Esophagus squamous epithelium (tissue), 5 donors: ENCODE measurements around the gene SPATA18. TPM values are rescaled to one million over a fixed set of nuclear protein-coding genes. Genes with fewer than 3 reads are reported as not detected.

Experiments
- DNase-seq: peaks from one replicate; lab custom pipeline; 2025; lab: John Stamatoyannopoulos, UW
- H3K27ac ChIP-seq, 4 donors: fragments of 200-600 bp; sonication (generic); one replicate each; pipeline ENCODE4 v1.5.1; 2016 to 2019; ENCODE audit warnings: mild to moderate bottlenecking in 1 of 4
- H3K27me3 ChIP-seq, 4 donors: fragments of 200-600 bp; sonication (generic); 1 replicate in 3 of 4; 2 replicates in 1 of 4; pipeline versions ENCODE4 v1.5.1 to v1.6.0; 2017 to 2021; ENCODE audit warnings: antibody characterized with exemption in 1 of 4
- H3K36me3 ChIP-seq, 3 donors: fragments of 200-600 bp; sonication (generic); one replicate each; pipeline ENCODE4 v1.5.1; 2016 to 2019
- H3K4me1 ChIP-seq, 3 donors: fragments of 200-600 bp; sonication (generic); one replicate each; pipeline ENCODE4 v1.5.1; 2017 to 2019
- H3K4me3 ChIP-seq, 4 donors: fragments of 200-600 bp; sonication (generic); 1 replicate in 3 of 4; 2 replicates in 1 of 4; pipeline ENCODE4 v1.5.1; 2016 to 2019; ENCODE audit warnings: mild to moderate bottlenecking in 2 of 4, moderate library complexity in 1 of 4
- H3K9me3 ChIP-seq, 3 donors: fragments of 200-600 bp; sonication (generic); one replicate each; pipeline ENCODE4 v1.5.1; 2016 to 2019
- POLR2A ChIP-seq, 4 donors: fragments of 450-650 bp; IDR thresholded peaks; one replicate each; pipeline ENCODE4 v1.6.1; 2017; ENCODE audit warnings: antibody characterized with exemption in 4 of 4, mild to moderate bottlenecking in 4 of 4, moderate library complexity in 3 of 4
- WGBS, 2 donors: methylation state at CpG; one replicate each; pipeline ENCODE4 v1.1.5; 2018; 5-methylcytosine and 5-hydroxymethylcytosine counted together
- intact Hi-C: fragments of 100-400 bp; cut with DNase I; formaldehyde crosslinking; loops from one replicate; pipeline ENCODE4 v1.15.0; 2022
- total RNA-seq, 4 donors: library from RNA; depleted of rRNA; stranded (reverse); fragments of >200 nt; gene quantifications; one replicate each; pipeline ENCODE4 v1.1.0, GENCODE V29; 2016
- TF ChIP-seq, protein P1 (sequence below), 6 experiments: fragments of 450-650 bp in 4 of 6; fragments of 200-600 bp in 2 of 6; sonication (generic) in 2 of 6; IDR thresholded peaks; one replicate each; pipeline ENCODE4 v1.5.1; 2016 to 2019; ENCODE audit warnings: antibody characterized with exemption in 6 of 6, mild to moderate bottlenecking in 4 of 6, moderate library complexity in 4 of 6
- donor health status: DM: yes; HTN: yes; CAD: no.

SPATA18 gene
- total RNA-seq, 4 donors from 2014 or later: 5.4 to 6.9 (median 6.0) TPM

DNA sequence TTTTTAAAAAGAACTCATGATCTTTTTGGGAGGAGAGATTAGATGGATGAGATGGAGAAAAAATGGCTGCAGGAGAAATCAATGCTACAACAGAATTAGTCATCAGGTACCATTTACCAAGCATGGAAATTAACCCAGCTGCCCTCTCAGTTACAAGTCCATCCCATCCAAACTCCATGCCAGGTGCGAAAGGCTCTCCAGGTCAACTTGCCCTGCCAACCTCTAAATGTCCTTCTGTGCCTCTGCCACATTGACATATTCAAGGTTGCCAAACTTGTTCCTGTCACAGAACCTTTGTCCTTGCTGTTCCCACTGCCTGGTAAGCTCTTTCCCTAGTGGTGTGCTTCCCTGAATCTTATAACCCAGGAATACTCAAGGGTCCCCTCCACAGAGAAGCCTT is 7.2 kb downstream of the SPATA18 start:
- TF ChIP-seq, protein P1, sequence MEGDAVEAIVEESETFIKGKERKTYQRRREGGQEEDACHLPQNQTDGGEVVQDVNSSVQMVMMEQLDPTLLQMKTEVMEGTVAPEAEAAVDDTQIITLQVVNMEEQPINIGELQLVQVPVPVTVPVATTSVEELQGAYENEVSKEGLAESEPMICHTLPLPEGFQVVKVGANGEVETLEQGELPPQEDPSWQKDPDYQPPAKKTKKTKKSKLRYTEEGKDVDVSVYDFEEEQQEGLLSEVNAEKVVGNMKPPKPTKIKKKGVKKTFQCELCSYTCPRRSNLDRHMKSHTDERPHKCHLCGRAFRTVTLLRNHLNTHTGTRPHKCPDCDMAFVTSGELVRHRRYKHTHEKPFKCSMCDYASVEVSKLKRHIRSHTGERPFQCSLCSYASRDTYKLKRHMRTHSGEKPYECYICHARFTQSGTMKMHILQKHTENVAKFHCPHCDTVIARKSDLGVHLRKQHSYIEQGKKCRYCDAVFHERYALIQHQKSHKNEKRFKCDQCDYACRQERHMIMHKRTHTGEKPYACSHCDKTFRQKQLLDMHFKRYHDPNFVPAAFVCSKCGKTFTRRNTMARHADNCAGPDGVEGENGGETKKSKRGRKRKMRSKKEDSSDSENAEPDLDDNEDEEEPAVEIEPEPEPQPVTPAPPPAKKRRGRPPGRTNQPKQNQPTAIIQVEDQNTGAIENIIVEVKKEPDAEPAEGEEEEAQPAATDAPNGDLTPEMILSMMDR (IDR thresholded peaks at IDR 0.05): no peak
- no peak for TF ChIP-seq POLR2A (IDR thresholded peaks at IDR 0.05)
- Histone ChIP-seq H3K4me3 (no peak overlapping the region), H3K27me3 (peaks cover 0 to 15% (median 0%) of the 10 kb centered on the region in 4 donors), H3K9me3 (no peaks in the 10 kb centered on the region), H3K36me3 (no peaks in the 10 kb centered on the region), H3K4me1 (peaks cover 13 to 33% (median 14%) of the 10 kb centered on the region in 3 donors), H3K27ac (peak overlapping the region in 1 of 4 donors; percentile 44)
- intact Hi-C loops: no loop called here
- DNase-seq: no peak
- 82 to 95% methylated on average over 1 of the region's 1 CpG for WGBS, 2 donors

DNA sequence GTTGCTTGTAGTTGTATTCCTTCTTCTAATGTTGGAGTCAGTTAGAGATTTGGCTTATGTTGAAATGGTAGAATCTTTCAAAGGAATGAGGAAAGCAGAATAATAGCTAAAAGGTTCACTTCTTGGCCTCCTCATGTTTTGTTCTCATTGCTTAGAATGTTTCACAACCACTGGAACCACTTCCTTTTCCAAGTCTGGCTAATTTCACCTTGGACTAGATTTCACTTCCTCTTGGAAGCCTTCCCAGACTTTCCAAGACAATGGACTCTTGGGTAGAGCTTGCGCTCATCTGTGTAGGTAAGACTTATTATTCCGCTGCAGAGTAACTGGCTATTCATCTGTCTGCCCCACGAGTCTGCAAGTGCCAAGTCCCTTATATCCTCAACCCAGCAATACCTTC is 8.3 kb downstream of the SPATA18 start:
- peaks cover 13 to 33% (median 14%) of the 10 kb centered on the region in 3 donors for H3K4me1 ChIP-seq
- H3K4me3 ChIP-seq: no peak overlapping the region
- H3K36me3 ChIP-seq: no peaks in the 10 kb centered on the region
- no peak for TF ChIP-seq POLR2A (IDR thresholded peaks at IDR 0.05)
- TF ChIP-seq, protein P1 (IDR thresholded peaks at IDR 0.05): no peak
- intact Hi-C loops: no loop called here
- DNase-seq: no peak
- H3K27ac ChIP-seq: peak overlapping the region in 3 of 4 donors; percentile 37 to 44 (median 44)
- WGBS, 2 donors: 33 to 63% methylated on average over 3 of the region's 3 CpGs
- no peaks in the 10 kb centered on the region for H3K9me3 ChIP-seq
- peaks cover 0 to 7% (median 0%) of the 10 kb centered on the region in 4 donors for H3K27me3 ChIP-seq

DNA sequence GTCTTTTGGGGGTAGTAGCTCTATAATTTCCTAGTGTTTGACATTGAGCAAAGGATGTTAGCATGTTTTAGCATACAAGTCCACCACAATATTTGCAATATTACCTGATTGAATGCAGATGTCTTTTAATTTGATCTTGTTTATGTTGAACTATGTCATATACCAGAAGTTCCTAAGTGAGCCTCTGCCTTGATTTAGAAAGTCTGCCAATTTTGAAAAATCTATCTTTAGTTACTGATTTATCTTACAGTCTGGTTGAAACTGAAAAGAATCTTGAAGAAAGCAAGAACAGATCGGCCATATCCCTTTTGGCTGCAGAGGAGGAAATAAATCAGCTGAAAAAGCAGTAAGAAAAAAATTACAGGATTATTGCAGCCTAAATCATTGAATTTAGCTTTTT is 18.5 kb downstream of the SPATA18 start:
- TF ChIP-seq, protein P1 (IDR thresholded peaks at IDR 0.05): no peak
- TF ChIP-seq POLR2A (IDR thresholded peaks at IDR 0.05): no peak
- no peak overlapping the region for H3K4me3 ChIP-seq
- H3K9me3 ChIP-seq: no peaks in the 10 kb centered on the region
- WGBS, 2 donors: 60 to 73% methylated on average over 1 of the region's 1 CpG
- H3K27ac ChIP-seq: no peak overlapping the region
- intact Hi-C loops: no loop called here
- H3K27me3 ChIP-seq: no peaks in the 10 kb centered on the region
- H3K4me1 ChIP-seq: no peaks in the 10 kb centered on the region
- no peak for DNase-seq
- H3K36me3 ChIP-seq: no peaks in the 10 kb centered on the region

DNA sequence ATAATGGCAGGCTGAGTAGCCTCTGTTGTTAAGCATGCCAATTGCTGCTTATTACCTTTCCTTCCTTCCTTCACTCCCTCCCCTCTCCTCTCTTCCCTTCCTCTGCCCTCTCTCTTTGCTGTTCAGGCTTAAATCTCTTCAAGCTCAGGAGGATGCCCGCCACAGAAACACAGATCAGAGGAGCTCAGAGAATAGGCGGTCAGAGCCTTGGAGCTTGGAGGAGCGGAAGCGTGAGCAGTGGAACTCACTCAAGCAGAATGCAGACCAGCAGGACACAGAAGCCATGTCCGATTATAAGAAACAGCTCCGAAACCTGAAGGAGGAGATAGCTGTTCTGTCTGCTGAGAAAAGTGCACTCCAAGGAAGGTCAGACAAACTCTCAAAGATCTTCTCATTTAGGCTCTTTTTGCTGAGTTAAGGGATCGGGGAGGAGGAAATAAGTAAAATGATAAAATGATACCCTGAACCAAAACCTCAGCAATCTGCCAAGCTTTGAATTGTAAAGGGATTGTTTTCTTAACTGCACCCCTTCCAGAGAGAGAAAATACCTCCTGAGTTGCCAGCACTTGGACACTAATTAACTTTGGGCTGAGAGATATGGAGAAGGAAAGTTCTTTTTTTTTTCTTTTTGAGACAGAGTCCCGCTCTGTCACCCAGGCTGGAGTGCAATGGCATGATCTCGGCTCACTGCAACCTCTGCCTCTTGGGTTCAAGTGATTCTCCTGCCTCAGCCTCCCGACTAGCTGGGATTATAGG is 20.9 kb downstream of the SPATA18 start:
- WGBS, 2 donors: 84 to 85% methylated on average over 8 to 9 of the region's 10 CpGs
- Histone ChIP-seq H3K36me3 (no peaks in the 10 kb centered on the region), H3K4me1 (no peaks in the 10 kb centered on the region), H3K9me3 (no peaks in the 10 kb centered on the region), H3K27ac (no peak overlapping the region), H3K27me3 (no peaks in the 10 kb centered on the region), H3K4me3 (no peak overlapping the region)
- DNase-seq: no peak
- no peak for TF ChIP-seq POLR2A (IDR thresholded peaks at IDR 0.05)
- TF ChIP-seq, protein P1 (IDR thresholded peaks at IDR 0.05): no peak
- intact Hi-C loops: no loop called here

DNA sequence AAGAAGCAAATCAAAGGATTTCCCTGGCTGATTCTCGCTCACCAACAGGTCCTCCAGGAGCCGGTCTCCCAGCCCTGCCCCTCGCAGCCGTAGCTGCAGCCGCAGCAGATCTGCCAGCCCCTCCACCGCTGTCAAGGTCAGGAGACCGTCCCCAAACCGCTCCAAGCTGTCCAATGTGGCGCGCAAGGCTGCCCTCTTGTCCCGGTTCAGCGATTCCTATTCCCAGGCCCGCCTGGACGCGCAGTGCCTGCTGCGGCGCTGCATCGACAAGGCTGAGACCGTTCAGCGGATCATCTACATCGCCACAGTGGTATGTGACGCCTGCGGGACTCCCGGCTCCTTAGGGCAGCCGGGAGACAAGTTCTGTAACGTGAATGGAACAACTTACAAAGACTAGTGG is 25.6 kb downstream of the SPATA18 start:
- Histone ChIP-seq H3K9me3 (no peaks in the 10 kb centered on the region), H3K27me3 (no peaks in the 10 kb centered on the region), H3K36me3 (no peaks in the 10 kb centered on the region), H3K4me3 (peak overlapping the region in 2 of 4 donors; percentile 9 to 13), H3K27ac (no peak overlapping the region), H3K4me1 (no peaks in the 10 kb centered on the region)
- TF ChIP-seq, protein P1 (IDR thresholded peaks at IDR 0.05): no peak
- TF ChIP-seq POLR2A (IDR thresholded peaks at IDR 0.05): no peak
- intact Hi-C loops: no loop called here
- WGBS, 2 donors: 38 to 52% methylated on average over 18 to 20 of the region's 26 CpGs
- no peak for DNase-seq
